H1 (cell line): ENCODE measurements around the gene TIMM22. TPM values are rescaled to one million over a fixed set of nuclear protein-coding genes. Genes with fewer than 3 reads are reported as not detected.
"Not testable (repeated sequence)": the region's sequence is repeated elsewhere in the genome, so short reads cannot be mapped to it uniquely, and the experiment has no call there.

Source experiments
- CTCF ChIA-PET: fragments of 300-600 bp; sonication (Branson Sonifier 250); formaldehyde crosslinking; loops from one replicate; lab custom pipeline; 2021; ENCODE audit not compliant: partially characterized antibody; lab: Charles Lee
- POLR2A ChIA-PET: fragments of 300-600 bp; sonication (Branson Sonifier 250); formaldehyde crosslinking; loops from one replicate; lab custom pipeline; 2021; ENCODE audit warnings: inconsistent platforms; ENCODE audit not compliant: partially characterized antibody; lab: Charles Lee
- DNase-seq, 2 experiments: peaks; one replicate each; pipeline versions ENCODE4 v3.0.0 to v3.0.0-alpha.2; 2010 to 2022; ENCODE audit warnings: low spot score in 2 of 2, low read depth in 1 of 2, mixed read lengths in 1 of 2
- FAIRE-seq: peaks from 2 replicates; lab custom pipeline; 2011; peaks lifted over from hg19 to GRCh38; lab: Jason Lieb, UNC
- H2AFZ ChIP-seq: 2 replicates; pipeline ENCODE4 v1.8.1; 2012; ENCODE audit warnings: low read length, inconsistent platforms
- H2AK5ac ChIP-seq: 2 replicates; pipeline ENCODE4 v1.6.1; 2013; ENCODE audit warnings: low read depth, low read length
- H2BK120ac ChIP-seq: replicated peaks from 2 replicates; pipeline ENCODE3; 2013; ENCODE audit warnings: low read depth, low read length, inconsistent platforms
- H2BK12ac ChIP-seq: 2 replicates; pipeline ENCODE4 v1.6.1; 2013; ENCODE audit warnings: low read depth, low read length
- H2BK15ac ChIP-seq: 2 replicates; pipeline ENCODE4 v1.6.1; 2013; ENCODE audit warnings: low read length
- H2BK20ac ChIP-seq: 2 replicates; pipeline ENCODE4 v1.6.1; 2013; ENCODE audit warnings: low read length
- H2BK5ac ChIP-seq: 2 replicates; pipeline ENCODE4 v1.6.1; 2013; ENCODE audit warnings: low read depth, low read length
- H3K14ac ChIP-seq: 2 replicates; pipeline ENCODE4 v1.6.1; 2013; ENCODE audit warnings: inconsistent platforms; ENCODE audit not compliant: insufficient read length
- H3K18ac ChIP-seq: 2 replicates; pipeline ENCODE4 v1.6.1; 2013; ENCODE audit warnings: low read length; ENCODE audit errors: extremely low read depth
- H3K23ac ChIP-seq: 2 replicates; pipeline ENCODE4 v1.6.1; 2013; ENCODE audit warnings: inconsistent platforms; ENCODE audit not compliant: insufficient read length
- H3K23me2 ChIP-seq: 2 replicates; pipeline ENCODE4 v1.6.1; 2013; ENCODE audit warnings: low read depth, low read length
- H3K27ac ChIP-seq: 2 replicates; pipeline ENCODE4 v1.6.1; 2011; ENCODE audit warnings: low read depth, low read length, inconsistent platforms
- H3K27me3 ChIP-seq, 4 experiments: replicated peaks in 1 of 4; 1 replicate in 1 of 4; 2 replicates in 3 of 4; pipeline versions ENCODE4 v1.6.1 to v1.8.1; 2011 to 2013; ENCODE audit warnings: low read length in 3 of 4, mild to moderate bottlenecking in 3 of 4, inconsistent platforms in 2 of 4, mixed read lengths in 2 of 4, moderate library complexity in 1 of 4; ENCODE audit not compliant: control insufficient read depth in 3 of 4, insufficient read depth in 3 of 4; ENCODE audit errors: extremely low read depth in 1 of 4
- H3K36me3 ChIP-seq, 4 experiments: 2 replicates each; pipeline versions ENCODE4 v1.6.1 to v1.8.1; 2011 to 2013; ENCODE audit warnings: mild to moderate bottlenecking in 4 of 4, low read length in 3 of 4, moderate library complexity in 2 of 4, control low read depth in 1 of 4, inconsistent platforms in 1 of 4; ENCODE audit not compliant: insufficient read depth in 4 of 4, control insufficient read depth in 2 of 4
- H3K4ac ChIP-seq: replicated peaks from 2 replicates; pipeline ENCODE3; 2013; ENCODE audit warnings: low read length, low read depth, mixed read lengths, inconsistent platforms; ENCODE audit not compliant: insufficient read length
- H3K4me1 ChIP-seq, 4 experiments: replicated peaks in 1 of 4; 1 replicate in 1 of 4; 2 replicates in 3 of 4; pipeline versions ENCODE4 v1.6.1 to v1.8.1; 2011 to 2013; ENCODE audit warnings: low read length in 3 of 4, inconsistent platforms in 2 of 4, mixed read lengths in 1 of 4; ENCODE audit not compliant: insufficient read depth in 4 of 4, control insufficient read depth in 3 of 4
- H3K4me2 ChIP-seq, 2 experiments: 2 replicates each; pipeline versions ENCODE4 v1.6.1 to v1.8.1; 2011 to 2013; ENCODE audit warnings: low read depth in 2 of 2, low read length in 2 of 2, control low read depth in 1 of 2, inconsistent platforms in 1 of 2, mild to moderate bottlenecking in 1 of 2; ENCODE audit not compliant: insufficient read depth in 1 of 2
- H3K4me3 ChIP-seq, 4 experiments: fragments of 200-600, 300-600 bp in 1 of 4; sonication (generic), shearing (Covaris generic), sonication (Bioruptor Twin) in 1 of 4; 2 replicates each; pipeline versions ENCODE4 v1.5.1 to v1.8.1; 2011 to 2016; ENCODE audit warnings: low read length in 4 of 4, low read depth in 3 of 4, control low read depth in 2 of 4, inconsistent platforms in 2 of 4, mild to moderate bottlenecking in 2 of 4, mixed read lengths in 1 of 4, moderate library complexity in 1 of 4; ENCODE audit not compliant: insufficient read depth in 2 of 4; ENCODE audit errors: extremely low read depth in 1 of 4
- H3K56ac ChIP-seq: replicated peaks from 2 replicates; pipeline ENCODE3; 2013; ENCODE audit warnings: low read depth, mild to moderate bottlenecking, mixed read lengths, low read length, inconsistent platforms; ENCODE audit not compliant: insufficient read length
- H3K79me1 ChIP-seq: 2 replicates; pipeline ENCODE4 v1.6.1; 2013; ENCODE audit warnings: low read depth, low read length, control low read depth
- H3K79me2 ChIP-seq, 2 experiments: 2 replicates each; pipeline versions ENCODE4 v1.6.1 to v1.8.1; 2012 to 2013; ENCODE audit warnings: low read length in 2 of 2, mild to moderate bottlenecking in 2 of 2, inconsistent platforms in 1 of 2; ENCODE audit not compliant: insufficient read depth in 2 of 2, control insufficient read depth in 1 of 2
- H3K9ac ChIP-seq, 4 experiments: replicated peaks in 1 of 4; 1 replicate in 1 of 4; 2 replicates in 3 of 4; pipeline versions ENCODE4 v1.6.1 to v1.8.1; 2011 to 2013; ENCODE audit warnings: low read depth in 3 of 4, low read length in 3 of 4, control low read depth in 2 of 4, mild to moderate bottlenecking in 2 of 4, moderate library complexity in 2 of 4, inconsistent platforms in 1 of 4; ENCODE audit errors: extremely low read depth in 1 of 4
- H3K9me3 ChIP-seq, 2 experiments: 2 replicates each; pipeline versions ENCODE4 v1.6.1 to v1.8.1; 2012 to 2013; ENCODE audit warnings: mild to moderate bottlenecking in 2 of 2, moderate library complexity in 2 of 2, control low read depth in 1 of 2, inconsistent platforms in 1 of 2, low read depth in 1 of 2, low read length in 1 of 2, mixed read lengths in 1 of 2; ENCODE audit not compliant: insufficient read depth in 2 of 2
- H4K20me1 ChIP-seq, 2 experiments: replicated peaks in 1 of 2; 2 replicates each; pipeline versions ENCODE3 to v1.8.1; 2011 to 2013; ENCODE audit warnings: inconsistent platforms in 2 of 2, low read length in 2 of 2, mild to moderate bottlenecking in 1 of 2; ENCODE audit not compliant: insufficient read depth in 2 of 2, control insufficient read depth in 1 of 2
- H4K5ac ChIP-seq: 2 replicates; pipeline ENCODE4 v1.6.1; 2013; ENCODE audit warnings: low read length, low read depth, mixed read lengths, inconsistent platforms; ENCODE audit not compliant: insufficient read length
- H4K8ac ChIP-seq: 2 replicates; pipeline ENCODE4 v1.8.0; 2013; ENCODE audit warnings: mild to moderate bottlenecking, moderate library complexity, low read length, inconsistent platforms; ENCODE audit not compliant: insufficient read depth; ENCODE audit errors: extremely low read depth
- H4K91ac ChIP-seq: replicated peaks from 2 replicates; pipeline ENCODE3; 2013; ENCODE audit warnings: low read length, mixed read lengths, inconsistent platforms; ENCODE audit not compliant: insufficient read length
- CHD2 ChIP-seq: IDR thresholded peaks from 2 replicates; pipeline ENCODE4 v1.6.1; 2012; ENCODE audit warnings: low read length, improper control_type of control experiment
- EZH2 ChIP-seq: fragments of 200-600 bp; sonication (generic); IDR thresholded peaks from 2 replicates; pipeline ENCODE4 v1.7.1; 2012; ENCODE audit warnings: low read depth, mild to moderate bottlenecking, moderate library complexity, low read length, inconsistent platforms; ENCODE audit not compliant: severe bottlenecking
- RNF2 ChIP-seq: fragments of 200-900, 300-1000 bp; sonication (generic); IDR thresholded peaks from 2 replicates; pipeline ENCODE4 v1.7.1; 2016; ENCODE audit warnings: borderline replicate concordance, low read depth, mild to moderate bottlenecking, antibody characterized with exemption, low read length; ENCODE audit not compliant: poor library complexity, severe bottlenecking; ENCODE audit errors: missing control alignments
- SP4 ChIP-seq: IDR thresholded peaks from 2 replicates; pipeline ENCODE4 v1.6.1; 2012; ENCODE audit warnings: low read length, inconsistent platforms
- WGBS, 2 experiments: shearing (Covaris generic) in 1 of 2; methylation state at CpG; one replicate each; pipeline versions ENCODE4 v1.1.6 to v1.1.7; 2013 to 2015; ENCODE audit warnings: low lambda C conversion rate in 2 of 2, mixed read lengths in 2 of 2, inconsistent platforms in 1 of 2, low coverage in 1 of 2, missing lambda C conversion rate in 1 of 2; ENCODE audit not compliant: insufficient replicate concordance in 2 of 2, insufficient coverage in 1 of 2, insufficient read length in 1 of 2; ENCODE audit errors: extremely low coverage in 1 of 2, missing lambda C conversion rate in 1 of 2; 5-methylcytosine and 5-hydroxymethylcytosine counted together
- polyA plus RNA-seq, 7 experiments: library from polyadenylated mRNA; depleted of rRNA in 3 of 7; stranded (reverse) in 5 of 7; unstranded in 2 of 7; fragments of >200 nt in 5 of 7; fragments of 200-250 nt in 2 of 7; gene quantifications; 1 replicate in 5 of 7; 2 replicates in 1 of 7; 4 replicates in 1 of 7; pipeline versions ENCODE4 v1.2.1 to v1.2.3, GENCODE V29; 2011 to 2013; ENCODE audit warnings: missing spikeins in 2 of 7, mixed read lengths in 2 of 7
- total RNA-seq: library from RNA; stranded (reverse); fragmentation: NEBNext Ultra II Directional; extraction: Animal tissue kit (Norgen Biotek cat#: 25700); gene quantifications from 2 replicates; pipeline ENCODE4 v1.2.1, GENCODE V29; 2021

The TIMM22 gene
- total and polyA plus RNA-seq, 2 of the 8 experiments (the other 6 are each of a cell fraction or from before 2014, with no cell fraction given), result 13.8 to 17.4 TPM

DNA sequence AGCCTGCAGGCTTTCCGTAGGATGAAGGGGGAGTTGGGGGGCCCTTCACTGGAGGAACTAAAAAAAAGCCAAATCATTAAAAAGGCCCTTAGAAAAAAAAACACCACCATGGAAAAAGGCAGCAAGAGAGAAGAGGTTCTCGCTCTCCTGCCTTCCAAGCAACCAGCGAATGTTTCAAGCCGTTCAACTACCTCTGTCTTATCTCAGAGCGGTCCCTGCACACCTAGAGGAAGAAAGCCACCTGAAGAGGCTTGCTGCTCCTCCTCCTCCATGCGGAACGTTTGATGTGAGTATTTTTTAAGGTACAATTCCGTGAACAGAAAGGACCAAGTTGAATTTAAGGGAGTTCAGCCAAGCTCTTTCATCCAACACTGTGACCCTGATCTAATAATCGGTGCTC is 26.6 kb upstream of the TIMM22 start (continued):
- no peak for TF ChIP-seq CHD2
- no peak for TF ChIP-seq EZH2
- no peak for TF ChIP-seq RNF2
- TF ChIP-seq SP4, result no peak
- TF ChIP-seq, all 59 proteins: peak for 0

GRCh38 chr17:971861-972260 is 25.1 kb upstream of the TIMM22 start:
- H3K56ac ChIP-seq, H3K4ac ChIP-seq, H2BK120ac ChIP-seq, H4K8ac ChIP-seq, H3K9ac ChIP-seq, DNase-seq, H2BK20ac ChIP-seq, H2BK15ac ChIP-seq, H3K9me3 ChIP-seq, H3K4me2 ChIP-seq, H3K18ac ChIP-seq, H2AFZ ChIP-seq, H2BK12ac ChIP-seq, H4K5ac ChIP-seq, FAIRE-seq, H3K27ac ChIP-seq, H3K4me3 ChIP-seq, H3K14ac ChIP-seq, H4K91ac ChIP-seq, H3K27me3 ChIP-seq, H3K36me3 ChIP-seq, H2BK5ac ChIP-seq, H3K23ac ChIP-seq, H2AK5ac ChIP-seq, H3K23me2 ChIP-seq: not testable (repeated sequence)
- 94% methylated on average over 13 of the region's 14 CpGs; no CpG with 5 or more reads in 1 of the 2 experiments for WGBS, 2 experiments
- ChIA-PET POLR2A (interaction anchor here (0.7 to 1.7 kb wide), 5 partner anchors 10 to 192 kb away, joined by 3 to 6 read pairs (median 3); no protein-coding TSS in a partner anchor), CTCF (interaction anchor here (0.6 to 17.5 kb wide), 8 partner anchors 9 to 178 kb away, joined by 3 to 258 read pairs (median 7); no protein-coding TSS in a partner anchor)
- Histone ChIP-seq H3K79me1 (peaks cover 27% of the 10 kb centered on the region), H4K20me1 (peaks cover 10 to 16% of the 10 kb centered on the region in 2 experiments), H3K79me2 (peaks cover 26 to 95% of the 10 kb centered on the region in 2 experiments), H3K4me1 (peaks cover 10 to 34% (median 20%) of the 10 kb centered on the region in 4 experiments)
